Uterus (tissue), 4 donors: Measurements from ENCODE around the gene BCL11B. TPM values are rescaled to one million over a fixed set of nuclear protein-coding genes. Genes with fewer than 3 reads are reported as not detected.

ENCODE experiments used
- DNase-seq, 2 donors: peaks; one replicate each; pipeline ENCODE4 v3.0.0-alpha.2; 2019 to 2020
- H3K27ac ChIP-seq, 2 donors: fragments of 200-600 bp; sonication (generic); 1 replicate in 1 of 2; 2 replicates in 1 of 2; pipeline ENCODE4 v1.5.1; 2016 to 2018
- H3K27me3 ChIP-seq, 2 donors: fragments of 200-600 bp; sonication (generic); one replicate each; pipeline ENCODE4 v1.5.1; 2018 to 2019; ENCODE audit warnings: control low read depth in 1 of 2
- H3K36me3 ChIP-seq, 2 donors: fragments of 200-600 bp; sonication (generic); one replicate each; pipeline ENCODE4 v1.5.1; 2019; ENCODE audit warnings: control low read depth in 1 of 2
- H3K4me1 ChIP-seq, 2 donors: fragments of 200-600 bp; sonication (generic); one replicate each; pipeline ENCODE4 v1.5.1; 2018 to 2019; ENCODE audit warnings: control low read depth in 1 of 2
- H3K4me3 ChIP-seq, 2 donors: fragments of 200-600 bp; sonication (generic); 1 replicate in 1 of 2; 2 replicates in 1 of 2; pipeline ENCODE4 v1.5.1; 2018 to 2019; ENCODE audit warnings: mild to moderate bottlenecking in 1 of 2
- H3K9me3 ChIP-seq, 2 donors: fragments of 200-600 bp; sonication (generic); one replicate each; pipeline ENCODE4 v1.5.1; 2019; ENCODE audit warnings: control low read depth in 1 of 2
- CTCF ChIP-seq, 4 experiments: fragments of 200-600 bp in 2 of 4; fragments of 450-650 bp in 2 of 4; sonication (generic) in 2 of 4; IDR thresholded peaks; one replicate each; pipeline ENCODE4 v1.5.1; 2016 to 2019; ENCODE audit warnings: antibody characterized with exemption in 4 of 4, mild to moderate bottlenecking in 2 of 4, moderate library complexity in 1 of 4
- POLR2A ChIP-seq, 2 donors: fragments of 450-650 bp; IDR thresholded peaks; one replicate each; pipeline ENCODE4 v1.6.1; 2016; ENCODE audit warnings: antibody characterized with exemption in 2 of 2, mild to moderate bottlenecking in 1 of 2, moderate library complexity in 1 of 2
- intact Hi-C: fragments of 100-400 bp; cut with DNase I; formaldehyde crosslinking; loops from one replicate; pipeline ENCODE4 v1.15.1; 2023; ENCODE audit warnings: low total_unique reads
- total RNA-seq, 4 donors: library from RNA; depleted of rRNA in 3 of 4; stranded (reverse); fragments of >200 nt in 3 of 4; gene quantifications; one replicate each; pipeline versions ENCODE4 v1.1.0 to v1.2.4, GENCODE V29; 2014 to 2023
- donor health status: DM: yes; HTN: yes; CAD: no.

The BCL11B gene
- total RNA-seq, 4 donors from 2014 or later, result 0.29 to 0.55 (median 0.46) TPM; not detected in 1

- no peak for TF ChIP-seq CTCF (IDR thresholded peaks at IDR 0.05)
- TF ChIP-seq POLR2A (IDR thresholded peaks at IDR 0.05), result no peak
- intact Hi-C loops, result no loop called here
- no peak overlapping the region for H3K27ac ChIP-seq
- no peaks in the 10 kb centered on the region for H3K4me1 ChIP-seq
- peaks cover 0 to 25% of the 10 kb centered on the region in 2 donors for H3K27me3 ChIP-seq
- no peaks in the 10 kb centered on the region for H3K36me3 ChIP-seq
- H3K4me3 ChIP-seq, result no peak overlapping the region
- no peak for DNase-seq
- no peaks in the 10 kb centered on the region for H3K9me3 ChIP-seq
These were observed 26.2 kb downstream of the BCL11B start for GRCh38 chr14:99245564-99246511.

GRCh38 chr14:99244941-99245563, 26.9 kb downstream of the BCL11B start:
- no peak for DNase-seq
- TF ChIP-seq CTCF (IDR thresholded peaks at IDR 0.05) (no peak), POLR2A (IDR thresholded peaks at IDR 0.05) (no peak)
- intact Hi-C loops, result no loop called here
- no peaks in the 10 kb centered on the region for H3K9me3 ChIP-seq
- peaks cover 0 to 25% of the 10 kb centered on the region in 2 donors for H3K27me3 ChIP-seq
- H3K36me3 ChIP-seq, result no peaks in the 10 kb centered on the region
- H3K27ac ChIP-seq, result no peak overlapping the region
- no peak overlapping the region for H3K4me3 ChIP-seq
- H3K4me1 ChIP-seq, result no peaks in the 10 kb centered on the region

GRCh38 chr14:99244367-99244901, 27.6 kb downstream of the BCL11B start:
- Histone ChIP-seq H3K27ac (no peak overlapping the region), H3K9me3 (no peaks in the 10 kb centered on the region), H3K27me3 (peaks cover 0 to 25% of the 10 kb centered on the region in 2 donors), H3K4me1 (no peaks in the 10 kb centered on the region), H3K36me3 (no peaks in the 10 kb centered on the region), H3K4me3 (no peak overlapping the region)
- TF ChIP-seq CTCF (IDR thresholded peaks at IDR 0.05), result no peak
- no peak for TF ChIP-seq POLR2A (IDR thresholded peaks at IDR 0.05)
- intact Hi-C loops, result no loop called here
- DNase-seq, result no peak

GRCh38 chr14:99242816-99243721, 28.9 kb downstream of the BCL11B start:
- intact Hi-C loops, result no loop called here
- no peak overlapping the region for H3K27ac ChIP-seq
- H3K4me1 ChIP-seq, result no peaks in the 10 kb centered on the region
- H3K27me3 ChIP-seq, result peaks cover 0 to 23% of the 10 kb centered on the region in 2 donors
- H3K9me3 ChIP-seq, result no peaks in the 10 kb centered on the region
- no peak for DNase-seq
- no peaks in the 10 kb centered on the region for H3K36me3 ChIP-seq
- TF ChIP-seq POLR2A (IDR thresholded peaks at IDR 0.05), result no peak
- TF ChIP-seq CTCF (IDR thresholded peaks at IDR 0.05), result no peak
- H3K4me3 ChIP-seq, result no peak overlapping the region
